Putamen (tissue), 1 donor: ENCODE results near the gene DNAL1.
"Not testable (repeated sequence)": the region's sequence is repeated elsewhere in the genome, so short reads cannot be mapped to it uniquely, and the experiment has no call there.

ENCODE experiments used
- DNase-seq: peaks from one replicate; pipeline ENCODE4 v3.0.0-alpha.2; 2016; ENCODE audit warnings: low spot score

The DNAL1 gene

GRCh38 chr14:73640796-73641365 is 3.9 kb upstream of the DNAL1 start:
- DNase-seq: no peak

DNA sequence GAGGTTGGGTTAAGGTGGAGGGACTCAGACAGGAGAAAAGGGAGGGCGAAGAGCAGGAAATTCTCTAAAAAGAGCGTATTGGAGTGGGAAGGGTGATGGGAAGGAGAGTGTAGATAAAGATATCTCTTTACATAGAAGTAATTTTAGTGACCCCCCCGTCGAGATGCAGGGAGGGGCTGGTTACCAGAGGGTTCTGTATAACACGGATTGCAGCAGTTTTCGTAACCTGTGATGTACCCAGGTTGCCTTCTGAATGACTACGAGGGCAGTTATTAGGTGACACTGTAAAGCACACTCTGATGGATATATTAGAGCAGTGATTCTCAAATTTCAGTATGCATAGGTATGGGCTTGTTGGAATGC is 443 bp downstream of the DNAL1 start:
- DNase-seq: no peak

- DNase-seq: no peak
These were observed 6.2 kb downstream of the DNAL1 start for GRCh38 chr14:73651005-73651404.

- DNase-seq: no peak
These were observed 11.1 kb downstream of the DNAL1 start for GRCh38 chr14:73655851-73656250.

DNA sequence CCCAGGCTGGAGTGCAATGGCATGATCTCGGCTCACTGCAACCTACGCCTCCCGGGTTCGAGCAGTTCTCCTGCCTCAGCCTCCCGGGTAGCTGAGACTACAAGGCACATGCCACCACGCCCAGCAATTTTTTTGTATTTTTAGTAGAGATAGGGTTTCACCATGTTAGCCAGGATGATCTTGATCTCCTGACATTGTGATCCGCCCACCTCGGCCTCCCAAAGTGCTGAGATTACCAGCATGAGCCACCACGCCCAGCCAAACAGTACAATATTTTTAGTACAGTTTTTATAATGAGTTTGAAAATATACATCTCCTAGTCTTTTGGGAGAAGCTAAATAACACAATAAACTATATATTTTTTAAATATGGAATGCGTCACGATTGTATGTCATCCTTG is 14.4 kb downstream of the DNAL1 start:
- DNase-seq: not testable (repeated sequence)

GRCh38 chr14:73660511-73660910 is 15.7 kb downstream of the DNAL1 start:
- DNase-seq: no peak

DNA sequence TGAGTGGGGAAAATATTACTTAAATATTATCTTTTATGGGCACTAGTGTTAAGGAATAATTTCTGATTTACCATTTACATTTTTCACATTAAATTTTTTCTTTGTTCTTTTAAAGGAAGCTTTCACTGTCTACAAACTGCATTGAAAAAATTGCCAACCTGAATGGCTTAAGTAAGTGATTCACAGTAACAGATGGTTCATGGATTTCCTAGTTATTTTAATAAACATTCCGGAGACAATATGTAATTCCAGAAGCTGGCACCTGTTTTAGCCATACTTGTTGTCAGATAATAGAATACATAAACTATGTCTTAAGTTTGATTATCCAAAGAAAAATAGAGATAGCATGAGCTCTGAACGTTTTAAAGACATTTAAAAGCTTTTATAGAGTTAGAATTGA is 17.1 kb downstream of the DNAL1 start:
- DNase-seq: no peak

GRCh38 chr14:73662487-73662943 is 17.7 kb downstream of the DNAL1 start:
- DNase-seq: peak; percentile 20

DNA sequence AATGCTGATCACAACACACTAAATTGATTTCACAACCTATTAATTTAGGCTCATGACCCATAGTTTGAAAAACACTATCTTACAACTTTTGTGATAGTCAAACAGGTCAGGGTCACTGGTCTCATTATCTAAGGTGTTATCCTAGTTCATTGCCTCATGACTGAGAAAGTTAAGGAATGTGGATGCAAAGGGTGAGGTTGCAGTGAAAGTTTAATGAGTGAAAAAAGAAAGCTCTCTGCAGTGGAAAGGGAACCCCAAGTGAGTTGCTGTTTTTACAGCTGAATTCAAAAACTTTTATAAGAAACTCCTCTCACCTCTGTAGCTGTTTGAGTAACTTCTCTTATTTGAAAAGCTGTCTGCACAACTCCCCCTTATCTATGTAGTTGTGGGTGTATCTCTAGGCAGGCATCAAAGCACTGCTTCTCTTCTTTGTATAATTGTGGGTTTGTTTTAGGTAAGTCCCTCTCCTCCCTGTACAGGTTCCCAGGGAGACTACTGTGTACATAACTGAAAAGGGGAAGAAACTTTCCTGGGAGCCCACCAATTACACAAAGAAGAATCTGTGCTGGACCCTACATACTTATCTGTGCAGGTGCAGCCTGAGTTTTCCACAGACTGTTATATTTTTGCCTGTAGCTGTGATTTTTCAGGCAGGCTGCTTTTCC is 18.9 kb downstream of the DNAL1 start:
- DNase-seq: peak; percentile 59

- no peak for DNase-seq
These were observed 20.3 kb downstream of the DNAL1 start for GRCh38 chr14:73665130-73665529.

GRCh38 chr14:73666583-73666982 is 21.8 kb downstream of the DNAL1 start:
- DNase-seq: no peak

GRCh38 chr14:73667854-73668253 is 23.1 kb downstream of the DNAL1 start:
- DNase-seq: no peak

GRCh38 chr14:73674986-73675385 is 30.2 kb downstream of the DNAL1 start:
- DNase-seq: no peak

DNA sequence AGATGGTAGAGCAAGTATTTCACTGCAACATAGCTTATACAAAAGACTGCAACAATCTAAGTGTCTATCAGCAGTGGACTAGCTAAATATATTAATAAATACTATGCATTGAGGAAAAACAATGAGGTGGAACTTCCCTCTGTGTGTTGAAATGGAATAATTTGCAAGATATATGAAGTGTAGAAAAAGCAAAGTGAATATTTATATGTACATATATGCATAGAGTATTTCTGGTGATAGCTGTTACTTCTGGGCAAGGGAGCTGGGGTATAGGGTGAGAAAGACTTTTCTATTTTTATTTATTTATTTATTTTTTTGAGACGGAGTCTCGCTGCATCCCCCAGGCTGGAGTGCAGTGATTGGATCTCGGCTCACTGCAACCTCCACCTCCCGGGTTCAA is 33.9 kb downstream of the DNAL1 start:
- DNase-seq: no peak

DNA sequence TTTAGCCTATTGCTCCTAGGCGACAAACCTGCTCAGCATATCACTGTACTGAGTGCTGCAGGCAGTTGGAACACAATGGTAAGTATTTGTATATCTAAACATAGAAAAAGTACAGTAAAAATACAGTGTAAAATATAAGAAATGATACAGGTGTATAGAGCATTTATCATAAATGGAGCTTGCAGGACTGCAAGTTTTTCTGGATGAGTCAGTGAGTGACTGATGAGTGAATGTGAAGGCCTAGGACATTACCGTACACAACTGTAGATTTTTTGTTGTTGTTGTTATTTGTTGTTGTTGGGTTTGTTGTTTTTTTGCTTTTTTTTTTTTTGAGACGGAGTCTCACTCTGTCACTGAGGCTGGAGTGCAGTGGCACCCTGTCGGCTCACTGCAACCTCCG is 36.0 kb downstream of the DNAL1 start:
- DNase-seq: no peak

GRCh38 chr14:73684627-73685026 is 39.8 kb downstream of the DNAL1 start:
- DNase-seq: no peak

DNA sequence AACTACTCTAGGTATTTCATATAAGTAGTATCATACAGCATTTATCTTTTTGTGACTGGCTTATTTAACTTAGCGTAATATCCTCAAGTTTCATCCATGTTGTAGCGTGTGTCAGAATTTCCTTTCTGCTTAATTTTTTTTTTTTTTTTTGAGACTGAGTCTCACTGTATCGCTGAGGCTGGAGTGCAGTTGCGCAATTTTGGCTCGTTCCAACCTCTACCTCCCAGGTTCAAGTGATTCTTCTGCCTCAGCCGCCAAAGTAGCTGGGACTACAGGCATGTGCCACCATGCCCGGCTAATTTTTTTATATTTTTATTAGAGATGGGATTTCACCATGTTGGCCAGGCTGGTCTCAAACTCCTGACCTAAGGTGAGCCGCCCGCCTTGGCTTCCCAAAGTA is 40.5 kb downstream of the DNAL1 start:
- no peak for DNase-seq

GRCh38 chr14:73686901-73687300 is 42.1 kb downstream of the DNAL1 start:
- no peak for DNase-seq

- no peak for DNase-seq
These were observed 49.3 kb downstream of the DNAL1 start for GRCh38 chr14:73694083-73694482.

- DNase-seq: no peak
These were observed 50.3 kb downstream of the DNAL1 start for GRCh38 chr14:73695082-73695481.

DNA sequence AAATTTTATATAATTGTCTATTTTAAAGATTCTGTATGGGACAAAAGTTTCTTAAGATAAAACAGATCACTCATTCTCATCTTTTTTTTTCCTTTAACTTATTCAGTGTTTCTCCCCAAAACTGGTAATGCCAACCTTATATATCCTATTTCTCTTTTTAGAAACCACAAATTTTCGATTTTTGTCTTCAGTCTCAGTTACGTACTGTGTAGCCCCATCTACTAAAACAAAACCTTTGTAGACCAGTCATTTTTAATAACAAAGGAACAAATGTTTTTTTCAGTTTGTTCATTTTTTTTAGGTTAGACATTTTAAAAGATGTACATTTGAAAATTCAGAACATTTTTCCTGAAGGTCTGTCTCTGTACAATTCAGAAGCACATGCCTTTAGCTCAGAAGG is 51.2 kb downstream of the DNAL1 start:
- no peak for DNase-seq

DNA sequence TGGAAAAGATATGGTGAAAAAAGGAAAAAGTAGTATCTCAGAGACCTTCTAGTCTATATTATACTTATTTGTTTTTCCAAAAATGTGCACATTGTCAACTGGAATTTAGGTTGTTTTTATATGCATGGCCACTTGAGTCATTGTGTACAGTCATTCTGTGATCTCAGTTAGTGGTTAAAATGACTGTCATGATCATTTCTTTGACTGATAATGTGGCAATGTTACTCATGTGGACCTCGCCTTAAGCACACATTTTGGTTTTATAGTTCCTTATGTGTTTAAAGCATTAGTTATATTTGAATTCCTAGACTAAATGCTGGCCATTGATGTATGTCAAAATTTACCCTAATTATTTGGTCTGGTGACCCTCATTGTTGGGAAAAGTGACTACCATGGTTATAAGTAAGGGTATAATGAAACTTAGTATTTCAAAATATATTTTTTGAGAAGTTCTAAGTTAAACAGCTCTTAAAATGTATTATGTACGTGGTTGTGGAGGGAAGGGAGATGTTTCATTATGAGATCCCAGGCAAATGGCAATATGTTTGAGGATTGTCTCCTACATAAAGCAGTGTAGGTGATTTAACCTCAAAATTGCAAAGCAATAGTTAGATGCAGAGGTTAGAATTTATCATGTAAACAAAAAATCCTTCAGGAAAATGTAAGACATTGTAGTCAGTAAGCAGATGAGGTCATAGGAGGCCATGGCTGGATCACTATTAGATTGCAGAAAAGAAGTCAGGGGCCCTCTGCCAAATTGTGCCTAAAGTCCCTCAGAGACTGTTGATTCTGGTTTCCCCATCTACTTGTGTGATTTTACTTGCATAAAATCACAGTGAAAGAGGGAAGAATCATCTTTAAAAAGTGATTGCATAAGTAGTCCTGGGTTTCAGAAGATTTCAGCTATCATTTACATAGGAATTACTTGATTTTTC is 51.9 kb downstream of the DNAL1 start:
- DNase-seq: no peak

- no peak for DNase-seq
These were observed 55.5 kb downstream of the DNAL1 start for GRCh38 chr14:73700325-73700724.
